H1 (cell line): Measurements from ENCODE around the gene MMGT1. TPM values are rescaled to one million over a fixed set of nuclear protein-coding genes. Genes with fewer than 3 reads are reported as not detected.

Experiments
- ATF2 ChIP-seq: IDR thresholded peaks from 2 replicates; pipeline ENCODE4 v1.6.1; 2012; ENCODE audit warnings: low read length, inconsistent platforms
- CBX8 ChIP-seq: fragments of 300-800, 300-1000 bp; sonication (generic); IDR thresholded peaks from 2 replicates; pipeline ENCODE4 v1.7.1; 2016; ENCODE audit warnings: low read depth, low read length, borderline replicate concordance
- E2F6 ChIP-seq: IDR thresholded peaks from 2 replicates; pipeline ENCODE4 v1.6.1; 2012; ENCODE audit warnings: inconsistent platforms
- HDAC6 ChIP-seq: IDR thresholded peaks from one replicate; pipeline ENCODE4 v1.7.1; 2012; ENCODE audit warnings: low read depth, mild to moderate bottlenecking, inconsistent platforms, low read length, moderate library complexity
- JUN ChIP-seq: IDR thresholded peaks from 2 replicates; pipeline ENCODE4 v1.6.1; 2011; ENCODE audit warnings: low read depth, mild to moderate bottlenecking, improper control_type of control experiment, low read length
- KDM5A ChIP-seq: fragments of 200-600 bp; IDR thresholded peaks from 2 replicates; pipeline ENCODE4 v1.7.1; 2012; ENCODE audit warnings: mild to moderate bottlenecking, low read length, inconsistent platforms, mixed read lengths
- SIN3A ChIP-seq, 2 experiments: IDR thresholded peaks in 1 of 2; conservative IDR thresholded peaks in 1 of 2; 2 replicates each; pipeline ENCODE4 v1.6.1; 2011 to 2012; ENCODE audit warnings: low read length in 2 of 2, improper control_type of control experiment in 1 of 2, low read depth in 1 of 2, mild to moderate bottlenecking in 1 of 2
- SP2 ChIP-seq: IDR thresholded peaks from 2 replicates; pipeline ENCODE4 v1.6.1; 2012; ENCODE audit warnings: mild to moderate bottlenecking, low read length, inconsistent platforms
- SUZ12 ChIP-seq: fragments of 200-600 bp; sonication (generic); IDR thresholded peaks from 2 replicates; pipeline ENCODE4 v1.6.1; 2012; ENCODE audit warnings: mild to moderate bottlenecking, inconsistent platforms, low read length, moderate library complexity, mixed read lengths
- polyA plus RNA-seq, 7 experiments: library from polyadenylated mRNA; depleted of rRNA in 3 of 7; stranded (reverse) in 5 of 7; unstranded in 2 of 7; fragments of >200 nt in 5 of 7; fragments of 200-250 nt in 2 of 7; gene quantifications; 1 replicate in 5 of 7; 2 replicates in 1 of 7; 4 replicates in 1 of 7; pipeline versions ENCODE4 v1.2.1 to v1.2.3, GENCODE V29; 2011 to 2013; ENCODE audit warnings: missing spikeins in 2 of 7, mixed read lengths in 2 of 7
- total RNA-seq: library from RNA; stranded (reverse); fragmentation: NEBNext Ultra II Directional; extraction: Animal tissue kit (Norgen Biotek cat#: 25700); gene quantifications from 2 replicates; pipeline ENCODE4 v1.2.1, GENCODE V29; 2021

Gene MMGT1
- total and polyA plus RNA-seq, 2 of the 8 experiments (the other 6 are each of a cell fraction or from before 2014, with no cell fraction given) = 10.0 to 20.5 TPM

GRCh38 chrX:135985157-135985972 lies 11.6 kb upstream of the MMGT1 start, which contains the start of gene SLC9A6 (continued):
- TF ChIP-seq E2F6 = no peak
- TF ChIP-seq ATF2 = no peak
- TF ChIP-seq JUN = no peak
- TF ChIP-seq SP2 = no peak
- TF ChIP-seq HDAC6 = no peak
- no peak for TF ChIP-seq SIN3A (conservative IDR thresholded peaks at IDR 0.05 in 1 of 2, IDR thresholded peaks at IDR 0.05 in 1 of 2; ENCODE audit: low read depth in 1 of 2, low read length in 2 of 2)
- no peak for TF ChIP-seq SUZ12
- no peak for TF ChIP-seq KDM5A
- TF ChIP-seq CBX8 = no peak
